ENCODE measurements around the gene PPP1CA.
A peak's percentile ranks its signal among the peaks of the same experiment; 100 is the strongest.

Gene PPP1CA

GRCh38 chr11:67366961-67367760 is 34.5 kb downstream of the PPP1CA start:
- no peak for DNase-seq

DNA sequence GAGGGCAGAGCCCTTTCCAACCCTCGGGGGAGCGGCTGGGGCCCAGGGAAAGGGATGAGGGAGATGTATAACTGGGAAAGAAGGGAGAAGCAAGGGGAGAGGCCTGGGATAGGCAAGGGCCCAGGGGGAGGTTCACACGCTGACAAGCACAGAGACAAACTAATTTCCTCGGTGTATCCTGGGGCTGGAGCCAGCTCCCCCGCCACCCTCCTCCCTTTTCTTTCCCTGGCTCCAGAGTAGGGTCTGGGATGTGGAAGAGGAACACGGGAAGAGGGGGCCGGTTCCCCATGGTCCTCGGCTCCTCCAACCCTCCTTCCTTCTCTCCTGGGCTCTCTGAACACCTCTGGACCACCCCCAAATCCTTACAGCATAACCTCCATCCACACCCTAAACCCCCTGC is 35.1 kb downstream of the PPP1CA start:
- no peak for DNase-seq

GRCh38 chr11:67365736-67366444 is 35.8 kb downstream of the PPP1CA start:
- DNase-seq, result no peak

GRCh38 chr11:67364783-67365722 is 36.6 kb downstream of the PPP1CA start:
- DNase-seq, result no peak

DNA sequence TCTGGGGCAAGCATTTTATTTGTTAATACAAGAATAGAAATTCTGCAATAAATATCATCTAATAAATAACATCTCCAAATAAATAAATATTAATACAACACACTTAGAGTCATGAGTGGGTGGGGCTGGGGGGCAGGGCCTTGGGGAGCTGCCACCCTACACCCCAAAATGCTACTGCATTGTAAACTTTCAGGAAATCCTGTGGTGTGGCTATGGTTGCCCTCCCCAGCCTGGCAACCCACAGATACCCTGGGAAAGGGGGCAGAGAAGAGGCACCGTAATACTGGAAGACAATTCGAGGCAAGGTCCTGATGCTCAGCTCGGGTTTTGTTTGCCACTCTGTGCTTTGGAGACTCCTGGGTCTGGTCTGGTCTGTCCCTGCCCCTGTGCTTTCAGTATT is 37.5 kb downstream of the PPP1CA start:
- no peak for DNase-seq

- no peak for DNase-seq
These were observed 43.6 kb downstream of the PPP1CA start for GRCh38 chr11:67357831-67358670.

DNA sequence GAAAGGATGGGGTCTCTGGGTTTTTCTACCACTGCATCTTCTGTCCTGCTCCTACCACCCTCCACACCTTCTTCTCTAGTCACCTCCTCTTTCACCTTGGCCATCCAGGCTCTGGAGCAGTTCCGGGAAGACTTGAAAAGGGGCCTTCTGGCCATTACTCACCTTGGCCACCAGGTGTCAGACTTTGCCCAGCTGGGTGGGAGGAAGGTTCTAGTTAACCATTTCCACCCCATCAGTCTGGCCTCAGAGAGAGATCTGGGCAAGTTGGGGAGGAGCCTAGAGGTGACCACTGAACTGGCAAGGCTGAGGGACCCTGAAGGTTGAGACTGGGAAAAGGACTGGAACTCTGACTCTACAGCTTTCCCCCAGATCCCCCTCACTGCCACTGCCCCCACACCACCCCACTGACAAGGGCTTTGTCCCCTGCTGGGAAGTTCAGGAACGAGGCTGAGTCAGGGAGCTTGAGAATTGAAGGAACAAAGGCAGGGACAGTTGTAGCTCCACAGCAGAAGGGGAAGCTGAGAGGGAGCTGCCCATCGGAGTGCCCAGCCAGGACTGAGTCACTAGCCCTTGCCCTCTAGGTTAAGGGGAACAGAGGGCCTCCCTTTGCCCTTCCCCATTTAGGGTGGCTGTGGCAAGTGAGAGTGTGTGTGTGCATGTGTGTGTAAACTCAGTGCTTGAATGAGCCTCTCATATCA is 44.6 kb downstream of the PPP1CA start:
- DNase-seq, result peak; percentile 70

- no peak for DNase-seq
These were observed 45.2 kb downstream of the PPP1CA start for GRCh38 chr11:67356387-67356863.

GRCh38 chr11:67355794-67356386 is 45.8 kb downstream of the PPP1CA start:
- no peak for DNase-seq

DNA sequence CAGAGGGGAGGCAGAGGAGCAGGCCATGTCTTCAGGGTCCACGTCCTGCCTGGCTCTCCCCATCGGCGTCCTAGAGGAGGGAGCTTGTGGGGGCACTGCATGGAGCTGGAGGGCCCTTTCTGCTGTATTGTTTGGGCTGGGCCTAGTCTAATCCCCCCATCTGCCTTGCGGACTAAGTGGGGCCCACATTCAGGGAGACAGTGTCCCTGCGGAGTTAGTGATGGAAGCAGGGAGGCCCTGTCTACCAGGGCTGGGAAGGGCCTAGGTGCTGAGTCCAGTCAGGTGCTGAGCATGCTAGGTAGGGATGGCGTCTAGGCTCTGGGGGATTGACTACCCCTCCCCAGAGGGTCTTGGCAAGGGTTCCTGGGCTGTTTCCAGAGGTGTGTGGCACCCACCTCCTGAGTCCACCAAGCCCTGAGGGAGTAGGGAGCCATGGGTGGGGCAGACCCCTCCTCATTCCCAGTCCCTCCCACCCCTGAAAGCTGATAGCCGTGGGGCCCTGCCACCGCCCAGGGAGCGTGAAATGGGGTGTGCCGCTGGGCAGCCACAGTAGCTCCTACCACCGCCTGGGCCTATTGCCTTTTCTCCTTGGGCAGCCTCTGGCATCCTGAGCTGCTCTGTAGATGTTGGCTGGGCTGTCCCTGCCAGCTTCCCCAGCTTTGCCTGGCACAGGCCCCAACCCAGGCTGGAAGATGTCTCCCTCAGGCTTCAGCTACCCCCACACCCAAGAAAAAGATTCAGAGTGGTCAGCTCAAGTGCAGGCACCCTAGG is 46.5 kb downstream of the PPP1CA start:
- DNase-seq, result no peak

DNA sequence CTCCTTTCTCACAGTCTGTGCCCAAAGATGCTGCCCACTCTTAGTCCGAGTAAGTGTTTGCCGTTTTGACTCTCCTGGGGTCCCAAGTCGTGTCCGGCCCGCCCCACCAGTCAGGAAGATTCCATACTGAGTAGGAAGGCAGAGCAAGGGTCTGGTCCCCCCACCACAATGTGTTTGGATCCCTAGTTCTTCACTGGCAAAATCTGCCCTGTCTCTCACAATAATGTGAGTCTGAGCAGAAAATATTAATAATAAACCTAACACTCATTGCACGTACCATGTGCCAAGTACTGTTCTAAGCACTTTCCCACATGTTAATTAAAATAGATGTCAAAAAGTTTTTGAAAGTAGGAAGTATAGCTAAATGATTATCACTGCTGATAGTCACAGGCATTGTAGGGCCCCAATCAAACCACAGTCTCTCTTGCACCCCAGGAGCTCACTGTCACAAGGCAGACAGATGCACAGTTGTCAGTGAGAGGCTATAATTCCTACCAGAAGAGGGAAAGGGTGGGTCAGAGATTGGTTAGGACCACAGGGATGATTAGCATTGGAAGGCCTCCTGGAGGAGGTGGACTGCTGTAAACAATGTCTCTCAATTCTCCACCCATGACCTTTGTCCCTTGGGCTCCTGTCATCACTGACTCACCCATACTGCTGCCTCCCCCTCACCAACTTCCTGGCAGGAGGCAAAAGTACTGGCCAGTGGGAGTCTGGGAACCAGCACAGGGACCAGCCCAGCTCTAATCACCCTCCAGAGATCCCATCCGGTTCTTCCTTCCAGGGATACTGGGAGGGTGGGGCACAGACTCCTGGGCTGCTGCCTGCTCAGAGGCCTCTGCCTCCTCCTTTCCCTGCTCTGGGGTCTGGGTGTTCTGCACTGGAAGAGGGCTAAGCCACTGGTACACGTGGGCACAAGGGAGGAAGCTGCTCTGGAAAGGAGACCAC is 47.3 kb downstream of the PPP1CA start:
- no peak for DNase-seq

- DNase-seq, result peak; percentile 96
These were observed 48.2 kb downstream of the PPP1CA start, which contains the start of gene POLD4 for GRCh38 chr11:67353317-67354074. POLD4 (minus strand) TSS chr11:67353546; CDS start chr11:67353399, 147 bp downstream.

GRCh38 chr11:67352546-67353316 is 48.9 kb downstream of the PPP1CA start:
- DNase-seq, result peak; percentile 85

- DNase-seq, result peak; percentile 54
These were observed 50.2 kb downstream of the PPP1CA start for GRCh38 chr11:67351275-67352005.

GRCh38 chr11:67349928-67350465 is 51.7 kb downstream of the PPP1CA start:
- DNase-seq, result no peak

DNA sequence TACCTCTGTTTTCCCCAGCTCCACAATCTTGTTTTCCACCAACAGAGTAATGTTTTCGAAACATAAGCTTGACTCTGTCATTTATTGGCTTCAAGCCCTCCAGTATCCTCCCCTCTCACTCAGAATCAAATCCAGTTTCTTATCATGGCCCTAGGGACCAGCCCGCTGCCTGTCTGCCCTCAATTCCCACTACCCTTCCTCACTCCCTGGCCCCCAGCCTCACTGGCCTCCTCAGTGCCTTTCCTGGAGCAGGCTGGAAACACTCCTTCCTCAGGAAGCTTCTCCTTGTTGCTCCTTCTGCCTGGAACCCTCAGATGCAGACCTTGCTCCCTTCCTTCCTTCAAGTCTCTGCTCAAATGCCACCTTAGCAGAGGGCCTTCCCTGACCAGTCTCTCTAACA is 52.2 kb downstream of the PPP1CA start:
- DNase-seq, result no peak

Measured in SHP77 treated with DMSO at 0.1 percent for 48 hours (cell line).